ENCODE results near the gene OBP2B. TPM values are rescaled to one million over a fixed set of nuclear protein-coding genes. Genes with fewer than 3 reads are reported as not detected.
"Not testable (repeated sequence)": the region's sequence is repeated elsewhere in the genome, so short reads cannot be mapped to it uniquely, and the experiment has no call there.

OBP2B gene
- total and polyA plus RNA-seq, 2 donors (not counting 1 experiment from before 2014, with no cell fraction given) = not detected

- Histone ChIP-seq H3K27me3 (ENCODE audit: control insufficient read depth, insufficient read depth, low read length) (peaks cover 2% of the 10 kb centered on the region), H3K36me3 (ENCODE audit: control insufficient read depth, insufficient read depth, low read length) (no peaks in the 10 kb centered on the region), H3K79me2 (ENCODE audit: control insufficient read depth, insufficient read depth, low read length) (no peaks in the 10 kb centered on the region), H2AFZ (ENCODE audit: low read length) (no peak overlapping the region), H3K9me3 (ENCODE audit: control insufficient read depth, insufficient read depth, low read depth, low read length) (no peaks in the 10 kb centered on the region), H3K4me3 (replicated peaks in 1 of 4; ENCODE audit: control extremely low read depth in 1 of 4, insufficient read depth in 1 of 4, low read depth in 3 of 4, low read length in 4 of 4) (no peak overlapping the region), H3K27ac (ENCODE audit: insufficient read depth, low read length) (no peak overlapping the region), H3K9ac (ENCODE audit: insufficient read depth, low read length) (no peak overlapping the region), H3K4me2 (ENCODE audit: extremely low read depth, insufficient read depth, low read length) (no peak overlapping the region), H4K20me1 (ENCODE audit: control insufficient read depth, extremely low read depth, insufficient read depth, low read length) (no peaks in the 10 kb centered on the region), H3K4me1 (ENCODE audit: control insufficient read depth, extremely low read depth, insufficient read depth, low read length) (no peaks in the 10 kb centered on the region)
- DNase-seq (ENCODE audit: low read depth in 2 of 2) = no peak
- TF ChIP-seq CTCF (conservative IDR thresholded peaks at IDR 0.05 in 1 of 2, IDR thresholded peaks at IDR 0.05 in 1 of 2; ENCODE audit: low read depth in 1 of 2, low read length in 2 of 2) = no peak
- no peak for TF ChIP-seq EZH2 (IDR thresholded peaks at IDR 0.05; ENCODE audit: low read length, missing control alignments)
Measured at GRCh38 chr9:133205996-133206931, 2.8 kb downstream of the OBP2B start.

DNA sequence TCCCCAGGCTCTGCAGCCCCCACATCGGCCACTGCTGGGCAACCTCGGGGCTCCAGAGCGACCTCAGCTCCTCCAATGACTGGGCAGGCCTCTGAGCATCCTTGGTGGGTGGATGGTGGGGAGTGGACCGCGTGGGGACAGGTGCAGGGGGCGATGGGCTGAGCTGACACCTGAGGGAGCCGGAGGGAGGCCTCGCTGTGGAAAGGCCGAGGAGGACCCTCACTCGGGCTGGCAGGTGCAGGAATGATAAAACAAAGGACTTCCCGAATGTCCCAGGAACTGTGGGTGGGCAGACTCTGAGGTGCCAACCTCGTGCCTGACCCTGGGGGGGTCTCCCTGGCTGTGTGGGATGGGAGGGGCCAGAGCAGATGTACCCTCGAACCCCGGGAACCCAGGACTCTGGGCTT is 3.6 kb downstream of the OBP2B start:
- H2AFZ ChIP-seq (ENCODE audit: low read length); H3K4me3 ChIP-seq (replicated peaks in 1 of 4; ENCODE audit: control extremely low read depth in 1 of 4, insufficient read depth in 1 of 4, low read depth in 3 of 4, low read length in 4 of 4); H3K9me3 ChIP-seq (ENCODE audit: control insufficient read depth, insufficient read depth, low read depth, low read length); H3K27ac ChIP-seq (ENCODE audit: insufficient read depth, low read length); H3K4me2 ChIP-seq (ENCODE audit: extremely low read depth, insufficient read depth, low read length); H3K36me3 ChIP-seq (ENCODE audit: control insufficient read depth, insufficient read depth, low read length); H3K9ac ChIP-seq (ENCODE audit: insufficient read depth, low read length); H3K4me1 ChIP-seq (ENCODE audit: control insufficient read depth, extremely low read depth, insufficient read depth, low read length); DNase-seq (ENCODE audit: low read depth in 2 of 2); H3K27me3 ChIP-seq (ENCODE audit: control insufficient read depth, insufficient read depth, low read length); H4K20me1 ChIP-seq (ENCODE audit: control insufficient read depth, extremely low read depth, insufficient read depth, low read length); H3K79me2 ChIP-seq (ENCODE audit: control insufficient read depth, insufficient read depth, low read length): not testable (repeated sequence)

DNA sequence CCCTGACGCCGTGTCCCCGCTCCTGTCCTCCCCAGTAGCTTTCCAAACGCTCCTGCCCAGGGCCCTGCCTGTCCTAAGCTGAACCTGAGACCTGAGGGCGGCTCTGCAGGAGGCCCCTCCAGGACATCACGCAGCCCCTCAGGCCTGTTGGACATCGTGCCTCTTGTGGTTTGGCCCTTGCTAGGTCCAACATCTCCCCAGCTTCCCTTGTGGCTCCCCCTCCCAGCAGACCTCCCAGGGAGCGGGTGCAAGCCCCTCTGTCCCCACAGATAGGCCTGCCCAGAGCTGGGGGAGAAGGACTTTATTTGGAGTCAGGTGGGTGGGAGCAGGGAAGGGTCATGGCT is 4.1 kb downstream of the OBP2B start:
- Histone ChIP-seq H2AFZ (ENCODE audit: low read length) (no peak overlapping the region), H3K4me1 (ENCODE audit: control insufficient read depth, extremely low read depth, insufficient read depth, low read length) (no peaks in the 10 kb centered on the region), H3K27ac (ENCODE audit: insufficient read depth, low read length) (no peak overlapping the region), H3K36me3 (ENCODE audit: control insufficient read depth, insufficient read depth, low read length) (no peaks in the 10 kb centered on the region), H3K4me3 (replicated peaks in 1 of 4; ENCODE audit: control extremely low read depth in 1 of 4, insufficient read depth in 1 of 4, low read depth in 3 of 4, low read length in 4 of 4) (no peak overlapping the region), H3K9ac (ENCODE audit: insufficient read depth, low read length) (no peak overlapping the region), H3K27me3 (ENCODE audit: control insufficient read depth, insufficient read depth, low read length) (peaks cover 2% of the 10 kb centered on the region), H3K4me2 (ENCODE audit: extremely low read depth, insufficient read depth, low read length) (no peak overlapping the region), H3K9me3 (ENCODE audit: control insufficient read depth, insufficient read depth, low read depth, low read length) (no peaks in the 10 kb centered on the region), H3K79me2 (ENCODE audit: control insufficient read depth, insufficient read depth, low read length) (no peaks in the 10 kb centered on the region), H4K20me1 (ENCODE audit: control insufficient read depth, extremely low read depth, insufficient read depth, low read length) (no peaks in the 10 kb centered on the region)
- no peak for DNase-seq (ENCODE audit: low read depth in 2 of 2)
- TF ChIP-seq EZH2 (IDR thresholded peaks at IDR 0.05; ENCODE audit: low read length, missing control alignments) (no peak), CTCF (conservative IDR thresholded peaks at IDR 0.05 in 1 of 2, IDR thresholded peaks at IDR 0.05 in 1 of 2; ENCODE audit: low read depth in 1 of 2, low read length in 2 of 2) (no peak)
